Transverse colon (tissue), 4 donors: ENCODE data around the gene PDE4B. TPM values are rescaled to one million over a fixed set of nuclear protein-coding genes. Genes with fewer than 3 reads are reported as not detected.

ENCODE experiments used
- DNase-seq: peaks from one replicate; pipeline ENCODE4 v3.0.0-alpha.2; 2019
- H3K27ac ChIP-seq, 4 donors: fragments of 200-600 bp; sonication (generic); 2 replicates each; pipeline ENCODE4 v1.5.1; 2016 to 2018; ENCODE audit warnings: inconsistent platforms in 4 of 4
- H3K27me3 ChIP-seq: fragments of 200-600 bp; sonication (generic); 2 replicates; pipeline ENCODE4 v1.5.1; 2017; ENCODE audit warnings: inconsistent platforms
- H3K36me3 ChIP-seq, 4 donors: fragments of 200-600 bp; sonication (generic); 2 replicates each; pipeline ENCODE4 v1.5.1; 2017 to 2019; ENCODE audit warnings: inconsistent platforms in 4 of 4
- H3K4me1 ChIP-seq, 4 donors: fragments of 200-600 bp; sonication (generic); 2 replicates each; pipeline ENCODE4 v1.5.1; 2017 to 2020; ENCODE audit warnings: inconsistent platforms in 4 of 4
- H3K4me3 ChIP-seq, 4 donors: fragments of 200-600 bp; sonication (generic); 1 replicate in 1 of 4; 2 replicates in 3 of 4; pipeline versions ENCODE4 v1.5.1 to v1.6.1; 2017 to 2019; ENCODE audit warnings: inconsistent platforms in 4 of 4
- H3K9me3 ChIP-seq, 2 donors: fragments of 200-600 bp; sonication (generic); 2 replicates each; pipeline ENCODE4 v1.5.1; 2017 to 2019; ENCODE audit warnings: inconsistent platforms in 2 of 2
- CTCF ChIP-seq, 5 experiments: fragments of 200-600 bp in 3 of 5; fragments of 450-650 bp in 2 of 5; sonication (generic) in 3 of 5; IDR thresholded peaks; 1 replicate in 2 of 5; 2 replicates in 3 of 5; pipeline ENCODE4 v1.5.1; 2016 to 2017; ENCODE audit warnings: antibody characterized with exemption in 5 of 5, inconsistent platforms in 3 of 5, mild to moderate bottlenecking in 2 of 5, moderate library complexity in 1 of 5
- EP300 ChIP-seq: sonication (generic); formaldehyde crosslinking; IDR thresholded peaks from one replicate; pipeline ENCODE4 v1.6.1; 2017; ENCODE audit warnings: antibody characterized with exemption, low read depth
- POLR2A ChIP-seq: fragments of 450-650 bp; IDR thresholded peaks from one replicate; pipeline ENCODE4 v1.6.1; 2016; ENCODE audit warnings: antibody characterized with exemption, mild to moderate bottlenecking, moderate library complexity
- POLR2AphosphoS5 ChIP-seq, 3 donors: sonication (generic); formaldehyde crosslinking; IDR thresholded peaks; one replicate each; pipeline ENCODE4 v1.6.1; 2016; ENCODE audit warnings: antibody characterized with exemption in 3 of 3
- WGBS, 2 donors: methylation state at CpG; one replicate each; pipeline ENCODE4 v1.1.5; 2018; ENCODE audit warnings: low coverage in 1 of 2; 5-methylcytosine and 5-hydroxymethylcytosine counted together
- in situ Hi-C, 4 donors: fragments of 200-750 bp; cut with MboI; loops; one replicate each; pipeline versions ENCODE4 v1.15.0 to v1.15.1; 2017; ENCODE audit warnings: low sequenced_read_pairs in 3 of 4, low pct_ligation_motif_present in 1 of 4, low pct_unique_long_range_greater_than_20kb in 1 of 4
- intact Hi-C: fragments of 100-400 bp; cut with DNase I; formaldehyde crosslinking; loops from one replicate; pipeline ENCODE4 v1.15.1; 2023; ENCODE audit warnings: low total_unique reads
- total RNA-seq, 4 donors: library from RNA; depleted of rRNA; stranded (reverse); fragments of >200 nt; gene quantifications; one replicate each; pipeline ENCODE4 v1.1.0, GENCODE V29; 2016

The PDE4B gene
- total RNA-seq, 4 donors from 2014 or later: 4.5 to 14.8 (median 6.5) TPM

GRCh38 chr1:66214901-66215300 lies 422.2 kb downstream of the PDE4B start:
- Histone ChIP-seq H3K27ac (no peak overlapping the region), H3K27me3 (no peaks in the 10 kb centered on the region), H3K4me3 (no peak overlapping the region), H3K36me3 (no peaks in the 10 kb centered on the region), H3K4me1 (no peaks in the 10 kb centered on the region), H3K9me3 (no peaks in the 10 kb centered on the region)
- intact Hi-C loops (no loop called here), in situ Hi-C loops (no loop called here)
- DNase-seq: no peak
- TF ChIP-seq POLR2A: no peak
- TF ChIP-seq EP300: no peak
- TF ChIP-seq POLR2AphosphoS5 (IDR thresholded peaks at IDR 0.05): no peak
- no peak for TF ChIP-seq CTCF (IDR thresholded peaks at IDR 0.05)

- TF ChIP-seq CTCF (IDR thresholded peaks at IDR 0.05): no peak
- no peak for TF ChIP-seq EP300
- TF ChIP-seq POLR2A: no peak
- TF ChIP-seq POLR2AphosphoS5 (IDR thresholded peaks at IDR 0.05): no peak
- Histone ChIP-seq H3K27ac (no peak overlapping the region), H3K9me3 (no peaks in the 10 kb centered on the region), H3K4me1 (no peaks in the 10 kb centered on the region), H3K27me3 (no peaks in the 10 kb centered on the region), H3K36me3 (no peaks in the 10 kb centered on the region), H3K4me3 (no peak overlapping the region)
- intact Hi-C loops (no loop called here), in situ Hi-C loops (no loop called here)
- no peak for DNase-seq
- 91 to 96% methylated on average over 1 of the region's 1 CpG for WGBS, 2 donors
Measured at GRCh38 chr1:66217021-66217420, 424.3 kb downstream of the PDE4B start.

DNA sequence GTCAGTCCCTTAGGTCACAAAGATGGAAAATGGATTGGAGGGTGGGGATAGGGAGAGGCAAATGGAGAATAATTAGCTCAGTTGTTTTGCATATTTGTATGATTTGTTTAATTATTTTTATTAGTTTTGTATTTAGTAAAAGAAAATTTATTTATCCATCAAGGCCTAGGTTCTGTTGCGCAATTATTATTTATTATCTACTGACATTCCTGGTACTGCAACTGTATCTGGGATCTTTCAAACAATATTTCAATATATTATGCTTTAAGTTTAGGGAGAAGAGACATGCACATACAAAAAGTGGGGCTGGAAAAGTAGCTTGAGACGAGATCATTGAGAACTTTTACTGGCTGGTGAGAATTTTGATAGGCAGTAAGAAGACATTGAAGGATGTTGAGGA lies 424.9 kb downstream of the PDE4B start:
- H3K36me3 ChIP-seq: no peaks in the 10 kb centered on the region
- intact Hi-C loops (no loop called here), in situ Hi-C loops (no loop called here)
- H3K4me3 ChIP-seq: no peak overlapping the region
- TF ChIP-seq CTCF (IDR thresholded peaks at IDR 0.05) (no peak), POLR2A (no peak), POLR2AphosphoS5 (IDR thresholded peaks at IDR 0.05) (no peak), EP300 (no peak)
- no peak for DNase-seq
- no peaks in the 10 kb centered on the region for H3K9me3 ChIP-seq
- H3K4me1 ChIP-seq: no peaks in the 10 kb centered on the region
- no peaks in the 10 kb centered on the region for H3K27me3 ChIP-seq
- H3K27ac ChIP-seq: no peak overlapping the region
- WGBS, 2 donors: 84 to 93% methylated on average over 2 of the region's 2 CpGs

DNA sequence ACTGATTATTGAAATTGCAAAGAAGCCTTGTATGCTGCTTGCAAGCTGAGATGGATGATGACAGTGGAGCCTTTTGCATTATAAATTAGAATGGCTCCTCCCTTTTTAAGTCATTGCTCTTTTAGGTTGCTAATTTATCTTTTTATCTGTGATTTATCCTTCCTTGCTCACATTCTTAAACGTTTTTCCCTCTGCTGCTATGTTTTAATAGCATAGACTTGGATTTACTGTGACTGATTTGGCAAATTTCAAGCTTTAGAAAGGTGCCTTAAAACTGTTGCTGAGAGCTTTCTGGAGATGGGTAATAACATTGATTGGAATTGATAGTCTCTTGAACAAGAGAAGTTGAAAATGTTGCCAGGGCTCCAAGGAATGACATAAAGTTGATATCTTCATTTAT lies 427.8 kb downstream of the PDE4B start:
- TF ChIP-seq EP300 (no peak), POLR2AphosphoS5 (IDR thresholded peaks at IDR 0.05) (no peak), CTCF (IDR thresholded peaks at IDR 0.05) (no peak), POLR2A (no peak)
- H3K4me3 ChIP-seq: no peak overlapping the region
- no peak overlapping the region for H3K27ac ChIP-seq
- in situ Hi-C loops: no loop called here
- no peaks in the 10 kb centered on the region for H3K9me3 ChIP-seq
- 22 to 28% methylated on average over 1 of the region's 1 CpG for WGBS, 2 donors
- no peaks in the 10 kb centered on the region for H3K27me3 ChIP-seq
- intact Hi-C loops: no loop called here
- H3K36me3 ChIP-seq: no peaks in the 10 kb centered on the region
- DNase-seq: no peak
- H3K4me1 ChIP-seq: no peaks in the 10 kb centered on the region
